GM21423 (cell line): Measurements from ENCODE around the gene PFKFB3.
A peak's percentile ranks its signal among the peaks of the same experiment; 100 is the strongest.
"Not testable (repeated sequence)": the region's sequence is repeated elsewhere in the genome, so short reads cannot be mapped to it uniquely, and the experiment has no call there.

ENCODE experiments used
- ATAC-seq: cut with Tn5 transposase; IDR thresholded peaks from one replicate; pipeline ENCODE4 v1.9.1; 2021; ENCODE audit warnings: mild to moderate bottlenecking, moderate library complexity; ENCODE audit not compliant: unreplicated experiment

The PFKFB3 gene

GRCh38 chr10:6269432-6269831, 66.7 kb downstream of the PFKFB3 start:
- no peak for ATAC-seq

- peak; percentile 68 for ATAC-seq
These were observed 67.5 kb downstream of the PFKFB3 start for GRCh38 chr10:6269953-6270867.

GRCh38 chr10:6270951-6271350, 68.2 kb downstream of the PFKFB3 start:
- ATAC-seq = no peak

- no peak for ATAC-seq
These were observed 68.9 kb downstream of the PFKFB3 start for GRCh38 chr10:6271663-6272062.

GRCh38 chr10:6272126-6272525, 69.4 kb downstream of the PFKFB3 start:
- no peak for ATAC-seq

- no peak for ATAC-seq
These were observed 70.6 kb downstream of the PFKFB3 start for GRCh38 chr10:6273351-6273750.

- no peak for ATAC-seq
These were observed 71.3 kb downstream of the PFKFB3 start for GRCh38 chr10:6274040-6274439.

- ATAC-seq = no peak
These were observed 71.8 kb downstream of the PFKFB3 start for GRCh38 chr10:6274484-6274883.

- peak; percentile 71 for ATAC-seq
These were observed 72.6 kb downstream of the PFKFB3 start for GRCh38 chr10:6275022-6275997.

GRCh38 chr10:6276356-6276755, 73.6 kb downstream of the PFKFB3 start:
- ATAC-seq = no peak

GRCh38 chr10:6278519-6279120, 75.9 kb downstream of the PFKFB3 start:
- no peak for ATAC-seq

GRCh38 chr10:6279540-6280267, 77.0 kb downstream of the PFKFB3 start:
- no peak for ATAC-seq

GRCh38 chr10:6280291-6280690, 77.6 kb downstream of the PFKFB3 start:
- no peak for ATAC-seq

- ATAC-seq = no peak
These were observed 79.8 kb downstream of the PFKFB3 start for GRCh38 chr10:6282454-6282958.

GRCh38 chr10:6283655-6284054, 80.9 kb downstream of the PFKFB3 start:
- ATAC-seq = no peak

- not testable (repeated sequence) for ATAC-seq
These were observed 87.9 kb downstream of the PFKFB3 start for GRCh38 chr10:6290621-6291020.

GRCh38 chr10:6292741-6293151, 90.0 kb downstream of the PFKFB3 start:
- no peak for ATAC-seq

- not testable (repeated sequence) for ATAC-seq
These were observed 93.7 kb downstream of the PFKFB3 start for GRCh38 chr10:6296425-6296824.

GRCh38 chr10:6296828-6297251, 94.1 kb downstream of the PFKFB3 start:
- ATAC-seq = no peak

GRCh38 chr10:6297522-6297921, 94.8 kb downstream of the PFKFB3 start:
- no peak for ATAC-seq
